ENCODE results near the gene KRTAP5-5. TPM values are rescaled to one million over a fixed set of nuclear protein-coding genes. Genes with fewer than 3 reads are reported as not detected.
"Not testable (repeated sequence)": the region's sequence is repeated elsewhere in the genome, so short reads cannot be mapped to it uniquely, and the experiment has no call there.

Gene KRTAP5-5
- polyA plus RNA-seq, 4 donors: not detected

GRCh38 chr11:1654388-1655167 is 25.0 kb downstream of the KRTAP5-5 start:
- no peak for DNase-seq (ENCODE audit: low read depth in 4 of 4, low spot score in 3 of 4)

DNA sequence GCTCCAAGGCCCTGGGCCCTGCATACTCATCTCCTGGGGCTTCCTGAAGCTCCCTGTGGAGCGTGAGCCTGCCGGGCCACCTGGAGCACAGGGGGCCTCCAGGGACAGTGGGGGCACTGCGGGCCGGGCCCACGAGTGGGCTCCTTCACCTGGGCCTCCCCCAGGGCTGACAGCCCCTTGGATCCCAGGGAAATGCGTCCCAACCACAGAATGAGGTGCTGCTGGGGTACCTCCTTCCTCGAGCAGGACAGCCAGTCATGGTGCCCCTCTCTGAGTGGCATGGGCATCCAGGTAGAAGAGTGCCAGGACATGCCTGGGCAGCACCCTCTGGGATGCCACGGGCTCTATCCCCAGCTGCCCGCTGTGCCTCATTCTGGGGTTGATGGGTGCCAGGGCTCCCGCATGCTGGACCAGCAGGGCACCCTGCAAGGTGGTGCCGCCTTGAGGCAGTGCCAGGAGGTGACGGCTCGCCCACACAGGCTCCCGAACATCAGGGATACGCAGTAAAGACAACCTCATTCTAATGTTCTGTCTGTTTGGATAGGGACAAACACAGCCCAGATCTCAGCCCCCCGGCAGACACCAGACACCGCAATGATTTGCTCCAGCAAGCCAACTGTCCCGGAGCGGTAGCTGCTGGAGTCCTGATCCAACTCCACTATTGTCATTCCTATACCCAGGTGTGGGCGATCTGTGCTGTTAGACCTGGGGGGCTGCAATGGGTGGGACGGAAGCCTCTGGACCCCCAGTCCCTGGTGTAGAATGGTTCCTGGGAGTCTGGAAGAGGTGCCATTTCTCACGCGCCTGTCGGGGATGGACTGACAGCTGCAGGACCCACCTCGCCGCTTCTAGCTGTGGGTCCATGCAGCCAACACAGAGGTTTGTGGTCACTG is 25.8 kb downstream of the KRTAP5-5 start:
- DNase-seq (ENCODE audit: low read depth in 4 of 4, low spot score in 3 of 4): no peak

GRCh38 chr11:1656061-1656441 is 26.5 kb downstream of the KRTAP5-5 start:
- no peak for DNase-seq (ENCODE audit: low read depth in 4 of 4, low spot score in 3 of 4)

DNA sequence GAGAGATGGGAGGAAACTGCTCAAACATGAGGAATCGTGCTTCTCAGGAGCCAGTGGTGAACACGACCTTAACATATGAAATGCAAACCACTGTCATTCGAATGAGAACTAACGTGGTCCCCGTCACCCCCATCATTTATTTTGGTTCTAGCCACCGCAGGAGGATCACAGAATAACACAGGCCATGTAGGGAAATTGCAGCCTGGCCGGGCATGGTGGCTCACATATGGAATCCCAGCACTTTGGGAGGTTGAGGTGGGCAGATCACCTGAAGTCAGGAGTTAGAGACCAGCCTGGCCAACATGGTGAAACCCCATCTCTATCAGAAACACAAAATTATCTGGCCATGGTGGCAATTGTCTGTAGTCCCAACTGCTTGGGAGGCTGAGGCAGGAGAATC is 27.1 kb downstream of the KRTAP5-5 start:
- DNase-seq (ENCODE audit: low read depth in 4 of 4, low spot score in 3 of 4): no peak

GRCh38 chr11:1659506-1659905 is 29.9 kb downstream of the KRTAP5-5 start:
- DNase-seq (ENCODE audit: low read depth in 4 of 4, low spot score in 3 of 4): no peak

DNA sequence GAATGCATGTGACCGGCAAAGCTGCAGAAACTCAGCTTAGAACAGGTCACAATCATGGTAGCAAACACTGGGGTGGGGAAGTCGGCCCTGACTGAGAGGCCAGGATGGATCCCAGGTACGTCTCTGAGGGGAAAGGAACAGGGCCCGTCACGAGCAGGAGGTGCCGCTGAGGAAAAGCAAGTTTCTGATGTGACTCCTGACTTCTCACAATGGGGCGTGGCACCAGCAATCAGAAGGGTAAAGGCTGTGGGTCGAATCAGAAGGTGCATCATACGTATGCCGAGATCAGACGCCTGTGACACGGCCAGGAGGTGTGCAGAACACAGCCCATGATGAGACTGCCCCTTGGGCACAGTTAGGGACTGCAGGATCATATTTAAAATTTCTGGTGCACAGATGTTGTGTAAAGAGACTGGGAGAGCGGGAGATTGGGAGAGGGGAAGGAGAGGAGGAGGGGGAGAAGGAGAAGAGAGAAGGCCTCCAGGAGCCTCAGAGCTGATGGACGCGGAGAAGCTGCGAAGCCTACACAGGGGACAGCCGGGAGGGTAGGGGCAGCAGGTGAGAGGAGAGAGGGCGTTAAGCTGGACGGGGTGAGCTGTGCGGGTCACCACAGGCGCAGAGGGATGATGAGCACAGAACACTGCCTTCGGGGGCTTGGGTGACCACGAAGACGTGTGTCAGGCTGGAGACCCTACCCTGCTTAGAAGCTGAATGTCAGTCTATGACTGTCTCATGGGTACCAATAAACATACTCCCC is 30.7 kb downstream of the KRTAP5-5 start:
- no peak for DNase-seq (ENCODE audit: low read depth in 4 of 4, low spot score in 3 of 4)

- DNase-seq (ENCODE audit: low read depth in 4 of 4, low spot score in 3 of 4): not testable (repeated sequence)
Measured at GRCh38 chr11:1661454-1662269, 32.1 kb downstream of the KRTAP5-5 start.

- not testable (repeated sequence) for DNase-seq (ENCODE audit: low read depth in 4 of 4, low spot score in 3 of 4)
Measured at GRCh38 chr11:1662699-1663283, 33.2 kb downstream of the KRTAP5-5 start.

GRCh38 chr11:1665313-1665712 is 35.7 kb downstream of the KRTAP5-5 start:
- DNase-seq (ENCODE audit: low read depth in 4 of 4, low spot score in 3 of 4): no peak

- no peak for DNase-seq (ENCODE audit: low read depth in 4 of 4, low spot score in 3 of 4)
Measured at GRCh38 chr11:1667121-1667850, 37.7 kb downstream of the KRTAP5-5 start.

GRCh38 chr11:1667906-1668305 is 38.3 kb downstream of the KRTAP5-5 start:
- peak in 3 of 4 donors; percentile 35 to 73 (median 56) for DNase-seq (ENCODE audit: low read depth in 4 of 4, low spot score in 3 of 4)

DNA sequence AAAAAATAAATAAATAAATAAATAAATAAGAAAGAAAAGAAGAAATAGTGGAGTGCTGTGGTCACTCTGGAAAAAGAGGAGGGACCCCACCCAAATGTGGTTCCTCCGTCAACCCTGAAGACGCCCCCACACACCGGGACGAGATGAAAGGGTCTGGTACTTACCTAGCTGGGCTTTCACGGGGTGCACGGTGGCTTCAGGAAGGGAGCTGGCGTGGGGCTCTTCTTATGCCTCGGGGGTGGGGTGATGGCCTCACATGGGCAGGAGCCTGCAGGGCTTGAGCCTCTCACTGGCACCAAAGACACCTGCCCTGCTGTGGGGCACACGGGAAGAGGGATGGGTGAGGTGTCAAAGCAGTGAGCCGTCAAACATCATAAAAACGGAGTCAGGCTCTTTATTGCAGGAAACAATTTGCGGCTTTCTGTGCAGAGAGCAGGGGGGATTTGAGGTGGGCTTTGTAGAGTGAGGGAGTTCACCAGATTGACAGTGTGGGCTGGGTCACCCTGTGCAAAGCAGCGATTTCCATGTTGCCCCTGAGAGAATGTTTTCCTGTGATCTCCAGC is 39.4 kb downstream of the KRTAP5-5 start:
- DNase-seq (ENCODE audit: low read depth in 4 of 4, low spot score in 3 of 4): no peak

GRCh38 chr11:1669546-1670218 is 40.1 kb downstream of the KRTAP5-5 start:
- no peak for DNase-seq (ENCODE audit: low read depth in 4 of 4, low spot score in 3 of 4)

DNA sequence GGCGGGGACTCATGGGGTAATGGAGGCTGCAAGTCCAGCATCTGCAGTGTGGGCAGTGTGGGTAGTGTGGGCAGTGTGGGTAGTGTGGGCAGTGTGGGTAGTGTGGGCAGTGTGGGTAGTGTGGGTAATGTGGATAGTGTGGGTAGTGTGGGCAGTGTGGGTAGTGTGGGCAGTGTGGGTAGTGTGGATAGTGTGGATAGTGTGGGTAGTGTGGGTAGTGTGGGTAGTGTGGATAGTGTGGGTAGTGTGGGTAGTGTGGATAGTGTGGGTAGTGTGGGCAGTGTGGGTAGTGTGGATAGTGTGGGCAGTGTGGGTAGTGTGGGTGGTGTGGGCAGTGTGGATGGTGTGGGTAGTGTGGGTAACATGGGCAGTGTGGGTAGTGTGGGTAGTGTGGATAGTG is 40.9 kb downstream of the KRTAP5-5 start:
- DNase-seq (ENCODE audit: low read depth in 4 of 4, low spot score in 3 of 4): not testable (repeated sequence)

DNA sequence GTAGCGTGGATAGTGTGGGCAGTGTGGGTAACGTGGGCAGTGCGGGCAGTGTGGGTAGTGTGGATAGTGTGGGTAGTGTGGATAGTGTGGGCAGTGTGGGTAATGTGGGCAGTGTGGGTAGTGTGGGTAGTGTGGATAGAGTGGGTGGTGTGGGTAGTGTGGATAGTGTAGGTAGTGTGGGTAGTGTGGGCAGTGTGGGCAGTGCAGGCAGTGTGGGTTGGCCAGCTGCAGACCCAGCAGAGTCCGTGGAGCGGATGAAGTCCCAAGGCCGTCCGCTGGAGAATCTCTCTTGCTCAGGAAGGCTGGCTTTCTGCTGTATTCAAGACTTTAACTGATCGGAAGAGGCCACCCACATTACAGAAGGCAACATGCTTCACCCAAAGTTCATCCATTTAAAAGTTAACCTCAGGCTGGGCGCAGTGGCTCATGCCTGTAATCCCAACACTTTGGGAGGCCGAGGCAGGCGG is 41.4 kb downstream of the KRTAP5-5 start:
- DNase-seq (ENCODE audit: low read depth in 4 of 4, low spot score in 3 of 4): no peak

- DNase-seq (ENCODE audit: low read depth in 4 of 4, low spot score in 3 of 4): no peak
Measured at GRCh38 chr11:1671658-1672057, 42.1 kb downstream of the KRTAP5-5 start.

DNA sequence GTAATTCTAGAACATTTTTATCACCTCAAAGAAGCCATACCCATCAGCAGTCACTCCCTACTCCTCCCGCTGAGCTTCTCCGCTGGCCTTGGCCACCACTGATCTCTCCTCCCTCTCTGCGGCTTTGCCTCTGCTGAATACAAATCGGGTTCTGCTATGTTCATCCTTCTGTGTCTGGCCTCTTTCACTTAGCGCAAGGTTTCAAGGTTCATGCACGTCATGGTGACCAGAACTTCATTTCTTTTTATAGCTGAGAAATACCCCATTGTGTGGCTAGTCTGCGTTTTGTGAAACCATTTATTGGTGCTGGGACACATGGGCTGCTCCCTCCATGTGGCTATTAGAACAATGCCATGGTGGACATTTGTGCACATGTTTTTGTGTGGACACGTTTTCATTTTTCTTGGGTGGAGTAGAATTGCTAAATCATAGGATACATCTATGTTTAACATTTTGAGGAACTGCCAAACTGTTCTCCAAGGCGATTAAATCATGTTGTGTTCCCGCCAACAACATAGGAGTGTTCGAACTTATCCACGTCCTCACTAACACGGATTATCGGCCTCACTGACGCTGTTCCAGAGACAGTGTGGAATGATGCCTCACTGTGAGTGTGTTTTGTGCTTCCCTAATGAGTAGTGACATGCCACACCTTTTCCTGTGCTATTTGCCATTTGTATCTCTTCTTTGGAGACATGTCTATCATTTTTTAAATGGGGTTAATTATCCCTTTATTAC is 43.2 kb downstream of the KRTAP5-5 start:
- no peak for DNase-seq (ENCODE audit: low read depth in 4 of 4, low spot score in 3 of 4)
